Tibial nerve (tissue), 3 donors: ENCODE results near the gene ACBD6.

Experiments
- CTCF ChIP-seq, 5 experiments: fragments of 200-600 bp in 3 of 5; fragments of 450-650 bp in 2 of 5; sonication (generic) in 3 of 5; IDR thresholded peaks; one replicate each; pipeline ENCODE4 v1.5.1; 2016 to 2019; ENCODE audit warnings: antibody characterized with exemption in 5 of 5, mild to moderate bottlenecking in 3 of 5, moderate library complexity in 2 of 5
- POLR2A ChIP-seq, 2 donors: fragments of 450-650 bp; IDR thresholded peaks; one replicate each; pipeline ENCODE4 v1.6.1; 2017; ENCODE audit warnings: antibody characterized with exemption in 2 of 2, mild to moderate bottlenecking in 2 of 2, moderate library complexity in 2 of 2

- no peak for TF ChIP-seq CTCF (IDR thresholded peaks at IDR 0.05)
- TF ChIP-seq POLR2A (IDR thresholded peaks at IDR 0.05) = no peak
These were observed 12.4 kb downstream of the ACBD6 start for GRCh38 chr1:180489976-180490375.
